Gastrocnemius medialis (tissue), 4 donors: ENCODE results near the gene SPG7. TPM values are rescaled to one million over a fixed set of nuclear protein-coding genes. Genes with fewer than 3 reads are reported as not detected.

Experiments used
- ATAC-seq, 2 donors: fragments of 150-250 bp; one replicate each; pipeline ENCODE4 v1.9.1; 2016
- DNase-seq, 2 donors: peaks; one replicate each; pipeline ENCODE4 v3.0.0-alpha.2; 2019
- H3K27ac ChIP-seq, 4 donors: fragments of 200-600 bp; sonication (generic); 1 replicate in 1 of 4; 2 replicates in 3 of 4; pipeline ENCODE4 v1.5.1; 2016 to 2018; ENCODE audit warnings: mild to moderate bottlenecking in 2 of 4, moderate library complexity in 1 of 4
- H3K27me3 ChIP-seq, 3 donors: fragments of 200-600 bp; sonication (generic) in 2 of 3; 1 replicate in 1 of 3; 2 replicates in 2 of 3; pipeline versions ENCODE4 v1.5.1 to v1.6.0; 2016 to 2019; ENCODE audit warnings: mild to moderate bottlenecking in 1 of 3, moderate library complexity in 1 of 3
- H3K36me3 ChIP-seq, 2 donors: fragments of 200-600 bp; sonication (generic) in 1 of 2; one replicate each; pipeline ENCODE4 v1.5.1; 2017 to 2018
- H3K4me1 ChIP-seq, 2 donors: fragments of 200-600 bp; sonication (generic) in 1 of 2; one replicate each; pipeline ENCODE4 v1.5.1; 2016 to 2017; ENCODE audit warnings: mild to moderate bottlenecking in 2 of 2
- H3K4me3 ChIP-seq, 4 donors: fragments of 200-600 bp; sonication (generic) in 3 of 4; 1 replicate in 1 of 4; 2 replicates in 3 of 4; pipeline ENCODE4 v1.5.1; 2016 to 2019; ENCODE audit warnings: mild to moderate bottlenecking in 2 of 4
- H3K9me3 ChIP-seq, 3 donors: fragments of 200-600 bp; sonication (generic) in 2 of 3; 1 replicate in 1 of 3; 2 replicates in 2 of 3; pipeline ENCODE4 v1.5.1; 2016 to 2019
- CTCF ChIP-seq, 5 experiments: fragments of 450-650 bp in 3 of 5; fragments of 200-600 bp in 2 of 5; sonication (generic) in 2 of 5; IDR thresholded peaks in 4 of 5; conservative IDR thresholded peaks in 1 of 5; 1 replicate in 4 of 5; 2 replicates in 1 of 5; pipeline ENCODE4 v1.5.1; 2016 to 2019; ENCODE audit warnings: antibody characterized with exemption in 5 of 5, mild to moderate bottlenecking in 3 of 5, moderate library complexity in 3 of 5
- POLR2A ChIP-seq, 2 donors: fragments of 450-650 bp; IDR thresholded peaks; one replicate each; pipeline ENCODE4 v1.6.1; 2017; ENCODE audit warnings: antibody characterized with exemption in 2 of 2, mild to moderate bottlenecking in 2 of 2, moderate library complexity in 2 of 2
- in situ Hi-C, 4 donors: fragments of 200-750 bp; cut with MboI; loops; one replicate each; pipeline versions ENCODE4 v1.15.0 to v1.8.0; 2017; ENCODE audit warnings: low sequenced_read_pairs in 4 of 4
- intact Hi-C: fragments of 100-400 bp; cut with DNase I; formaldehyde crosslinking; loops from one replicate; pipeline ENCODE4 v1.15.1; 2023; ENCODE audit warnings: low total_unique reads
- total RNA-seq, 4 donors: library from RNA; depleted of rRNA; stranded (reverse); fragments of >200 nt; gene quantifications; one replicate each; pipeline versions ENCODE4 v1.1.0 to v1.2.3, GENCODE V29; 2016

SPG7 gene
- total RNA-seq, 4 donors from 2014 or later = 67.7 to 117 (median 100.0) TPM

GRCh38 chr16:89550421-89551007, 42.3 kb downstream of the SPG7 start:
- Histone ChIP-seq H3K36me3 (peaks cover 0 to 99% of the 10 kb centered on the region in 2 donors), H3K4me3 (no peak overlapping the region), H3K27me3 (no peaks in the 10 kb centered on the region), H3K27ac (no peak overlapping the region), H3K4me1 (no peaks in the 10 kb centered on the region), H3K9me3 (no peaks in the 10 kb centered on the region)
- intact Hi-C loops (no loop called here), in situ Hi-C loops (no loop called here)
- TF ChIP-seq CTCF (IDR thresholded peaks at IDR 0.05 in 4 of 5, conservative IDR thresholded peaks at IDR 0.05 in 1 of 5) (no peak), POLR2A (IDR thresholded peaks at IDR 0.05) (no peak)
- no peak for ATAC-seq
- DNase-seq = no peak

- intact Hi-C loops (no loop called here), in situ Hi-C loops (no loop called here)
- H3K36me3 ChIP-seq = peaks cover 0 to 92% of the 10 kb centered on the region in 2 donors
Observed at GRCh38 chr16:89552329-89552728, 44.1 kb downstream of the SPG7 start.

GRCh38 chr16:89552913-89553312, 44.7 kb downstream of the SPG7 start:
- no peak for DNase-seq
- Histone ChIP-seq H3K36me3 (peaks cover 0 to 86% of the 10 kb centered on the region in 2 donors), H3K9me3 (no peaks in the 10 kb centered on the region), H3K4me1 (peaks cover 0 to 2% of the 10 kb centered on the region in 2 donors), H3K27ac (no peak overlapping the region), H3K27me3 (no peaks in the 10 kb centered on the region), H3K4me3 (no peak overlapping the region)
- TF ChIP-seq CTCF (IDR thresholded peaks at IDR 0.05 in 4 of 5, conservative IDR thresholded peaks at IDR 0.05 in 1 of 5) (no peak), POLR2A (IDR thresholded peaks at IDR 0.05) (no peak)
- in situ Hi-C loops (no loop called here), intact Hi-C loops (no loop called here)
- no peak for ATAC-seq

More at GRCh38 chr16:89552329-89552728, 44.1 kb downstream of the SPG7 start:
- no peak for TF ChIP-seq CTCF (IDR thresholded peaks at IDR 0.05 in 4 of 5, conservative IDR thresholded peaks at IDR 0.05 in 1 of 5)
- ATAC-seq = no peak
- Histone ChIP-seq H3K9me3 (no peaks in the 10 kb centered on the region), H3K27ac (no peak overlapping the region), H3K4me3 (no peak overlapping the region), H3K27me3 (no peaks in the 10 kb centered on the region), H3K4me1 (no peaks in the 10 kb centered on the region)
- no peak for DNase-seq

GRCh38 chr16:89553733-89554132, 45.5 kb downstream of the SPG7 start:
- Histone ChIP-seq H3K4me3 (no peak overlapping the region), H3K27ac (no peak overlapping the region), H3K36me3 (peaks cover 0 to 77% of the 10 kb centered on the region in 2 donors), H3K27me3 (no peaks in the 10 kb centered on the region), H3K4me1 (peaks cover 0 to 2% of the 10 kb centered on the region in 2 donors), H3K9me3 (no peaks in the 10 kb centered on the region)
- DNase-seq (no peak), ATAC-seq (no peak)
- TF ChIP-seq POLR2A (IDR thresholded peaks at IDR 0.05) (no peak), CTCF (IDR thresholded peaks at IDR 0.05 in 4 of 5, conservative IDR thresholded peaks at IDR 0.05 in 1 of 5) (no peak)
- in situ Hi-C loops (no loop called here), intact Hi-C loops (no loop called here)

GRCh38 chr16:89554343-89554742, 46.1 kb downstream of the SPG7 start:
- no peak for ATAC-seq
- H3K4me1 ChIP-seq = peaks cover 2 to 6% of the 10 kb centered on the region in 2 donors
- DNase-seq = no peak
- no peaks in the 10 kb centered on the region for H3K27me3 ChIP-seq
- no peaks in the 10 kb centered on the region for H3K9me3 ChIP-seq
- H3K4me3 ChIP-seq = no peak overlapping the region
- H3K27ac ChIP-seq = no peak overlapping the region
- in situ Hi-C loops (no loop called here), intact Hi-C loops (no loop called here)
- no peak for TF ChIP-seq POLR2A (IDR thresholded peaks at IDR 0.05)
- no peak for TF ChIP-seq CTCF (IDR thresholded peaks at IDR 0.05 in 4 of 5, conservative IDR thresholded peaks at IDR 0.05 in 1 of 5)
- H3K36me3 ChIP-seq = peaks cover 0 to 71% of the 10 kb centered on the region in 2 donors
